HEK293T (cell line): ENCODE results near the gene RNF212.

Experiments used
- ARNT ChIP-seq: fragments of 450-650 bp; IDR thresholded peaks from 2 replicates; pipeline ENCODE4 v1.6.1; 2017; ENCODE audit warnings: mild to moderate bottlenecking
- ELF4 ChIP-seq: fragments of 450-650 bp; IDR thresholded peaks from 2 replicates; pipeline ENCODE4 v1.6.1; 2017; ENCODE audit warnings: antibody characterized with exemption
- PKNOX1 ChIP-seq: fragments of 450-650 bp; IDR thresholded peaks from 2 replicates; pipeline ENCODE4 v1.6.1; 2016
- SUZ12 ChIP-seq: fragments of 450-650 bp; IDR thresholded peaks from 2 replicates; pipeline ENCODE4 v1.6.1; 2016; ENCODE audit warnings: mild to moderate bottlenecking

DNA sequence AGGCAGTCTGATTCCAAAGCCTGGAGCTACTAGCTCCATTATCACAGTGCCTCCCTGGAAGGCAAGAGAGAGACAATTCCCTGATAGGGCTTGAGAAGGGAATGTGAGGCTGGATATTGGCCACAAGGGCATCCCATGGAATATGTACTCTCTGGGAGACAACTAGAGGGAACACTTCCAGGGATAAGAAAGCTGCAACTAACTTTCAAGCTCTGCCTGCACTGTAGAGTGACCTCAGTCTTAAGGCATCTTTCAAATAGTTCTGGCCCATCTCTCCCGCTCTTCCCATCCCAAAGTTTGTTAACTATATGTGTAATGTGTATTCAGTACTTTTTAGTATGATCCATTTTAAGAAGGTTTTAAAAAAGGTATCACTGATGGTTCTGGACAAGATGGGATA is 13.1 kb upstream of the RNF212 start:
- TF ChIP-seq PKNOX1 (no peak), ARNT (no peak), ELF4 (no peak), SUZ12 (no peak)
